ENCODE data around the gene PCNT. TPM values are rescaled to one million over a fixed set of nuclear protein-coding genes. Genes with fewer than 3 reads are reported as not detected.

Gene PCNT
- total and polyA plus RNA-seq, 2 donors (not counting 1 experiment from before 2014, with no cell fraction given) = 20.3 to 58.1 TPM

GRCh38 chr21:46376231-46376628, 52.3 kb downstream of the PCNT start:
- Histone ChIP-seq H4K20me1 (ENCODE audit: control insufficient read depth, insufficient read depth, low read length, poor library complexity, severe bottlenecking) (peaks cover 7% of the 10 kb centered on the region), H3K79me2 (ENCODE audit: control insufficient read depth, insufficient read depth, low read length) (peaks cover 54% of the 10 kb centered on the region), H3K4me1 (ENCODE audit: control insufficient read depth in 2 of 2, insufficient read depth in 2 of 2, low read length in 2 of 2) (no peaks in the 10 kb centered on the region), H3K4me3 (ENCODE audit: control extremely low read depth in 1 of 5, extremely low read depth in 1 of 5, insufficient read depth in 1 of 5, low read depth in 2 of 5, low read length in 4 of 5) (no peak overlapping the region), H3K27ac (ENCODE audit: low read length in 2 of 2) (no peak overlapping the region), H3K9ac (ENCODE audit: low read length) (no peak overlapping the region), H3K9me3 (ENCODE audit: control extremely low read depth in 1 of 3, control insufficient read depth in 2 of 3, insufficient read depth in 1 of 3, low read length in 2 of 3) (peaks cover 0 to 15% (median 0%) of the 10 kb centered on the region in 3 donors), H3K36me3 (replicated peaks in 1 of 2; ENCODE audit: control extremely low read depth in 1 of 2, control insufficient read depth in 1 of 2, extremely low read depth in 1 of 2, insufficient read depth in 2 of 2, low read length in 1 of 2) (peaks cover 0 to 8% of the 10 kb centered on the region in 2 experiments), H2AFZ (ENCODE audit: insufficient read depth, low read depth, low read length, poor library complexity, severe bottlenecking) (no peak overlapping the region), H3K4me2 (replicated peaks; ENCODE audit: low read depth, low read length, poor library complexity, severe bottlenecking) (no peak overlapping the region), H3K27me3 (replicated peaks in 1 of 4; ENCODE audit: control extremely low read depth in 1 of 4, control insufficient read depth in 3 of 4, insufficient read depth in 4 of 4, low read length in 3 of 4) (no peaks in the 10 kb centered on the region)
- Mint-ChIP-seq H3K4me1 (peaks cover 4% of the 10 kb centered on the region), H3K9me3 (ENCODE audit: insufficient read depth) (no peaks in the 10 kb centered on the region), H3K4me3 (no peak overlapping the region), H3K27me3 (no peaks in the 10 kb centered on the region), H3K27ac (no peak overlapping the region)
- ChIA-PET POLR2A (no interaction called here), CTCF (no interaction called here)
- TF ChIP-seq CTCF (IDR thresholded peaks at IDR 0.05) (no peak), EZH2 (IDR thresholded peaks at IDR 0.05; ENCODE audit: borderline replicate concordance, insufficient read depth, low read depth, low read length, poor library complexity, severe bottlenecking) (no peak)
- 97% methylated on average over 10 of the region's 10 CpGs for WGBS (ENCODE audit: insufficient coverage)
- no peak for DNase-seq
- intact Hi-C loops (cut with micrococcal nuclease) = no loop called here
- no peak for ATAC-seq (ENCODE audit: low read depth)

DNA sequence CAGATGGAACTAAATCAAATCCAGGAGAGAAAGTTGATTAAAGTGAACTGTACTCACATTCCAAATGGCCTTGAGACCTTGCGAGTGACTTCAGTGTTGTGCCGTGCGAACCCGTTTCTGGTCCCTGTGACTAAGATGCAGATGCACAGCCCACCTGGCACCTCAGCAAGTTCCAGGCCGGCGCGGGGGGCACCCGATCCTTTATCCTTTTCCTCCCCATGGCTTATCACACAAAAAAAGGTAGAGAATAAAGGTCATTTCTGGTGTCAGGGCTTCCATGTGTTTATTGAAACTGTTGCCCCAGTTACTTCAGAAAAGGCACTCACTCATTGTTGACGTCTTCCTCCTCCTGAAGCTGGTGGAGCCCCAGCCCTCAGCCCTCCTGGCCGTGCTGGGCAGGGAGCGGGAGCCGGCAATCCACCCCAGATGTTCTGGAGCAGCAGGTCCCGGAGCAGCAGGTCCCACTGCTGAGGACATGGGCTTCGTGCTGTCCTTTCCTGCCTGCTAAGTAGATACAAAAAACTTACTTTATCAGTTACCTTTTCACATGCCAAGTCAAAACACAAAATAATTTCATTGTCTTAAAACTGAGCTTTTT, 53.0 kb downstream of the PCNT start:
- intact Hi-C loops (cut with micrococcal nuclease) = no loop called here
- Histone ChIP-seq H3K27me3 (replicated peaks in 1 of 4; ENCODE audit: control extremely low read depth in 1 of 4, control insufficient read depth in 3 of 4, insufficient read depth in 4 of 4, low read length in 3 of 4) (no peaks in the 10 kb centered on the region), H3K4me3 (ENCODE audit: control extremely low read depth in 1 of 5, extremely low read depth in 1 of 5, insufficient read depth in 1 of 5, low read depth in 2 of 5, low read length in 4 of 5) (no peak overlapping the region), H3K4me1 (ENCODE audit: control insufficient read depth in 2 of 2, insufficient read depth in 2 of 2, low read length in 2 of 2) (no peaks in the 10 kb centered on the region), H4K20me1 (ENCODE audit: control insufficient read depth, insufficient read depth, low read length, poor library complexity, severe bottlenecking) (peaks cover 7% of the 10 kb centered on the region), H3K79me2 (ENCODE audit: control insufficient read depth, insufficient read depth, low read length) (peaks cover 58% of the 10 kb centered on the region), H3K4me2 (replicated peaks; ENCODE audit: low read depth, low read length, poor library complexity, severe bottlenecking) (no peak overlapping the region), H2AFZ (ENCODE audit: insufficient read depth, low read depth, low read length, poor library complexity, severe bottlenecking) (no peak overlapping the region), H3K27ac (ENCODE audit: low read length in 2 of 2) (no peak overlapping the region), H3K9me3 (ENCODE audit: control extremely low read depth in 1 of 3, control insufficient read depth in 2 of 3, insufficient read depth in 1 of 3, low read length in 2 of 3) (peaks cover 0 to 11% (median 0%) of the 10 kb centered on the region in 3 donors), H3K36me3 (replicated peaks in 1 of 2; ENCODE audit: control extremely low read depth in 1 of 2, control insufficient read depth in 1 of 2, extremely low read depth in 1 of 2, insufficient read depth in 2 of 2, low read length in 1 of 2) (peaks cover 0 to 6% of the 10 kb centered on the region in 2 experiments), H3K9ac (ENCODE audit: low read length) (no peak overlapping the region)
- Mint-ChIP-seq H3K27ac (no peak overlapping the region), H3K4me1 (no peaks in the 10 kb centered on the region), H3K27me3 (no peaks in the 10 kb centered on the region), H3K9me3 (ENCODE audit: insufficient read depth) (peaks cover 2% of the 10 kb centered on the region), H3K4me3 (no peak overlapping the region)
- POLR2A ChIA-PET = no interaction called here
- CTCF ChIA-PET = no interaction called here
- WGBS (ENCODE audit: insufficient coverage) = 93% methylated on average over 11 of the region's 14 CpGs
- no peak for ATAC-seq (ENCODE audit: low read depth)
- no peak for DNase-seq
- TF ChIP-seq EZH2 (IDR thresholded peaks at IDR 0.05; ENCODE audit: borderline replicate concordance, insufficient read depth, low read depth, low read length, poor library complexity, severe bottlenecking) = no peak
- no peak for TF ChIP-seq CTCF (IDR thresholded peaks at IDR 0.05)

All from B cell (primary cell).